GM23338 (cell line): ENCODE results near the gene CHN2. TPM values are rescaled to one million over a fixed set of nuclear protein-coding genes. Genes with fewer than 3 reads are reported as not detected.

Source experiments
- ATAC-seq: fragments of 200-7000 bp; cut with Tn5 transposase; 3 replicates; pipeline ENCODE4 v1.9.1; 2020
- DNase-seq: peaks from one replicate; pipeline ENCODE4 v3.0.0-alpha.2; 2015; ENCODE audit warnings: low spot score
- H2AFZ ChIP-seq: fragments of 200-600 bp; sonication (generic); 2 replicates; pipeline ENCODE4 v1.8.0; 2016; ENCODE audit warnings: antibody characterized with exemption, mild to moderate bottlenecking, moderate library complexity
- H3F3A ChIP-seq: fragments of 200-600 bp; sonication (generic); replicated peaks from 2 replicates; pipeline ENCODE4 v1.8.0; 2017; ENCODE audit warnings: antibody characterized with exemption, mixed run types, low read depth
- H3K27ac ChIP-seq: fragments of 200-600 bp; sonication (generic); 2 replicates; pipeline ENCODE4 v1.6.1; 2016; ENCODE audit warnings: low read depth
- H3K27me3 ChIP-seq: fragments of 200-600 bp; sonication (generic); 2 replicates; pipeline ENCODE4 v1.8.0; 2016; ENCODE audit warnings: mild to moderate bottlenecking, mixed run types, moderate library complexity; ENCODE audit not compliant: insufficient read depth
- H3K36me3 ChIP-seq: fragments of 200-600 bp; sonication (generic); 2 replicates; pipeline ENCODE4 v1.8.0; 2016; ENCODE audit warnings: mild to moderate bottlenecking; ENCODE audit not compliant: insufficient read depth
- H3K4me1 ChIP-seq: fragments of 200-600 bp; sonication (generic); 2 replicates; pipeline ENCODE4 v1.8.0; 2016; ENCODE audit warnings: mild to moderate bottlenecking, moderate library complexity; ENCODE audit not compliant: insufficient read depth
- H3K4me2 ChIP-seq: fragments of 200-600 bp; sonication (generic); 2 replicates; pipeline ENCODE4 v1.7.1; 2017; ENCODE audit warnings: mixed run types
- H3K4me3 ChIP-seq: fragments of 200-600 bp; sonication (generic); 2 replicates; pipeline ENCODE4 v1.6.1; 2016; ENCODE audit warnings: mixed run types
- H3K79me2 ChIP-seq: fragments of 200-600 bp; sonication (generic); replicated peaks from 2 replicates; pipeline ENCODE4 v1.8.0; 2017; ENCODE audit warnings: mild to moderate bottlenecking; ENCODE audit not compliant: insufficient read depth
- H3K9me2 ChIP-seq: fragments of 200-600 bp; sonication (generic); 2 replicates; pipeline ENCODE4 v1.8.0; 2017; ENCODE audit not compliant: insufficient read depth
- H4K20me1 ChIP-seq: fragments of 200-600 bp; sonication (generic); replicated peaks from 2 replicates; pipeline ENCODE4 v1.8.0; 2017; ENCODE audit warnings: mild to moderate bottlenecking; ENCODE audit not compliant: insufficient read depth
- H3K27ac Mint-ChIP-seq: 2 replicates; pipeline ENCODE4 v1.8.0; 2020; ENCODE audit warnings: inconsistent platforms, mild to moderate bottlenecking, moderate library complexity, mixed read lengths
- H3K27me3 Mint-ChIP-seq: 3 replicates; pipeline ENCODE4 v1.8.0; 2022; ENCODE audit warnings: low read depth, mild to moderate bottlenecking, moderate library complexity, mixed read lengths, inconsistent platforms; ENCODE audit not compliant: insufficient read depth, poor library complexity
- H3K36me3 Mint-ChIP-seq: 3 replicates; pipeline ENCODE4 v1.8.0; 2021; ENCODE audit warnings: low read depth, mild to moderate bottlenecking, inconsistent platforms, moderate library complexity, mixed read lengths
- H3K4me1 Mint-ChIP-seq: 3 replicates; pipeline ENCODE4 v1.8.0; 2020; ENCODE audit warnings: mild to moderate bottlenecking, inconsistent platforms, mixed read lengths
- H3K4me3 Mint-ChIP-seq: 3 replicates; pipeline ENCODE4 v1.8.0; 2021; ENCODE audit warnings: moderate library complexity, mild to moderate bottlenecking, inconsistent platforms, mixed read lengths
- H3K9me3 Mint-ChIP-seq: 3 replicates; pipeline ENCODE4 v1.8.0; 2020; ENCODE audit warnings: moderate library complexity, mild to moderate bottlenecking, inconsistent platforms, mixed read lengths
- CTCF ChIP-seq, 2 experiments: fragments of 200-600 bp in 1 of 2; sonication (generic) in 1 of 2; conservative IDR thresholded peaks; 2 replicates each; pipeline versions ENCODE4 v1.5.1 to v1.6.1; 2016 to 2017; ENCODE audit warnings: antibody characterized with exemption in 2 of 2, low read depth in 2 of 2, mild to moderate bottlenecking in 2 of 2, moderate library complexity in 1 of 2
- EZH2phosphoT487 ChIP-seq: fragments of 200-600 bp; sonication (generic); IDR thresholded peaks from one replicate; pipeline ENCODE4 v1.8.1; 2018; ENCODE audit warnings: antibody characterized with exemption; ENCODE audit not compliant: unreplicated experiment
- NANOG ChIP-seq: IDR thresholded peaks from 2 replicates; pipeline ENCODE4 v1.6.1; 2016; ENCODE audit warnings: antibody characterized with exemption, borderline replicate concordance
- POLR2AphosphoS5 ChIP-seq: IDR thresholded peaks from 2 replicates; pipeline ENCODE4 v1.6.1; 2016; ENCODE audit warnings: antibody characterized with exemption, low read depth
- ZNF331 ChIP-seq: fragments of 250-450 bp; sonication (Bioruptor Pico); IDR thresholded peaks from 2 replicates; pipeline ENCODE4 v1.5.0; 2020; ENCODE audit warnings: low read depth, mild to moderate bottlenecking, moderate library complexity
- ZNF462 ChIP-seq: fragments of 250-450 bp; sonication (Bioruptor Pico); IDR thresholded peaks from 2 replicates; pipeline ENCODE4 v1.5.0; 2020; ENCODE audit warnings: mild to moderate bottlenecking, moderate library complexity
- polyA plus RNA-seq: library from polyadenylated mRNA; unstranded; fragments of >200 nt; fragmentation: Nextera tagmentation; extraction: Ambion mirVana; gene quantifications from 2 replicates; pipeline ENCODE4 v1.2.1, GENCODE V29; 2016
- total RNA-seq: library from RNA; depleted of rRNA; stranded (reverse); fragments of >200 nt; shearing (Covaris generic); gene quantifications from 2 replicates; pipeline ENCODE4 v1.2.3, GENCODE V29; 2014
- TF ChIP-seq, protein P1 (sequence below): IDR thresholded peaks from 2 replicates; pipeline ENCODE4 v1.6.1; 2016; ENCODE audit warnings: antibody characterized with exemption

CHN2 gene
- total and polyA plus RNA-seq, 2 experiments from 2014 or later = 6.1 to 7.5 TPM

GRCh38 chr7:29170781-29171180, 23.8 kb upstream of the CHN2 start:
- ATAC-seq (no peak), DNase-seq (no peak)
- H3K36me3 Mint-ChIP-seq = no peaks in the 10 kb centered on the region; the same call in 2 of the 3 replicates
- H3K79me2 ChIP-seq = no peaks in the 10 kb centered on the region
- no peaks in the 10 kb centered on the region for H4K20me1 ChIP-seq
- H3K4me3 Mint-ChIP-seq = no peak overlapping the region
- H3K9me2 ChIP-seq = no peaks in the 10 kb centered on the region
- H3K9me3 Mint-ChIP-seq = peaks cover 4% of the 10 kb centered on the region; the same call in 1 of the 3 replicates
- H3K4me1 Mint-ChIP-seq = peaks cover 4% of the 10 kb centered on the region; the same call in 2 of the 3 replicates
- TF ChIP-seq CTCF (conservative IDR thresholded peaks at IDR 0.05; ENCODE audit: low read depth in 2 of 2) = no peak
- no peak for TF ChIP-seq POLR2AphosphoS5
- TF ChIP-seq EZH2phosphoT487 = no peak
- TF ChIP-seq, protein P1, sequence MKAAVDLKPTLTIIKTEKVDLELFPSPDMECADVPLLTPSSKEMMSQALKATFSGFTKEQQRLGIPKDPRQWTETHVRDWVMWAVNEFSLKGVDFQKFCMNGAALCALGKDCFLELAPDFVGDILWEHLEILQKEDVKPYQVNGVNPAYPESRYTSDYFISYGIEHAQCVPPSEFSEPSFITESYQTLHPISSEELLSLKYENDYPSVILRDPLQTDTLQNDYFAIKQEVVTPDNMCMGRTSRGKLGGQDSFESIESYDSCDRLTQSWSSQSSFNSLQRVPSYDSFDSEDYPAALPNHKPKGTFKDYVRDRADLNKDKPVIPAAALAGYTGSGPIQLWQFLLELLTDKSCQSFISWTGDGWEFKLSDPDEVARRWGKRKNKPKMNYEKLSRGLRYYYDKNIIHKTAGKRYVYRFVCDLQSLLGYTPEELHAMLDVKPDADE = no peak
- no peak for TF ChIP-seq ZNF331 (CRISPR knock-in tag)
- TF ChIP-seq NANOG = no peak
- no peak for TF ChIP-seq ZNF462 (CRISPR knock-in tag)
- H3K4me1 ChIP-seq = no peaks in the 10 kb centered on the region
- no peaks in the 10 kb centered on the region for H3F3A ChIP-seq
- H2AFZ ChIP-seq = no peak overlapping the region
- no peaks in the 10 kb centered on the region for H3K27me3 ChIP-seq
- no peak overlapping the region for H3K4me3 ChIP-seq
- no peak overlapping the region for H3K27ac ChIP-seq
- no peak overlapping the region for H3K27ac Mint-ChIP-seq
- H3K27me3 Mint-ChIP-seq = peaks cover 2% of the 10 kb centered on the region
- H3K4me2 ChIP-seq = no peak overlapping the region
- H3K36me3 ChIP-seq = no peaks in the 10 kb centered on the region
